ENCODE data around the gene CCDC60. TPM values are rescaled to one million over a fixed set of nuclear protein-coding genes. Genes with fewer than 3 reads are reported as not detected.

CCDC60 gene
- polyA plus RNA-seq, 4 donors, result 0.15 to 0.20 (median 0.19) TPM; not detected in 1

- no peak for DNase-seq (ENCODE audit: low read depth in 4 of 4, low spot score in 3 of 4)
Observed at GRCh38 chr12:119500209-119500608, 165.7 kb downstream of the CCDC60 start.

- DNase-seq (ENCODE audit: low read depth in 4 of 4, low spot score in 3 of 4), result no peak
Observed at GRCh38 chr12:119501052-119501451, 166.5 kb downstream of the CCDC60 start.

GRCh38 chr12:119505001-119505400, 170.5 kb downstream of the CCDC60 start:
- no peak for DNase-seq (ENCODE audit: low read depth in 4 of 4, low spot score in 3 of 4)

GRCh38 chr12:119512772-119513497, 178.4 kb downstream of the CCDC60 start:
- peak in 3 of 4 donors; percentile 30 to 36 (median 31) for DNase-seq (ENCODE audit: low read depth in 4 of 4, low spot score in 3 of 4)

GRCh38 chr12:119528241-119528640, 193.7 kb downstream of the CCDC60 start:
- peak in 3 of 4 donors; percentile 20 to 48 (median 28) for DNase-seq (ENCODE audit: low read depth in 4 of 4, low spot score in 3 of 4)

GRCh38 chr12:119540476-119540875, 205.9 kb downstream of the CCDC60 start:
- no peak for DNase-seq (ENCODE audit: low read depth in 4 of 4, low spot score in 3 of 4)

- peak; percentile 38 to 63 (median 50) for DNase-seq (ENCODE audit: low read depth in 4 of 4, low spot score in 3 of 4)
Observed at GRCh38 chr12:119544765-119545625, 210.5 kb downstream of the CCDC60 start.

- DNase-seq (ENCODE audit: low read depth in 4 of 4, low spot score in 3 of 4), result no peak
Observed at GRCh38 chr12:119546340-119546739, 211.8 kb downstream of the CCDC60 start.

GRCh38 chr12:119547001-119547400, 212.5 kb downstream of the CCDC60 start:
- no peak for DNase-seq (ENCODE audit: low read depth in 4 of 4, low spot score in 3 of 4)

- DNase-seq (ENCODE audit: low read depth in 4 of 4, low spot score in 3 of 4), result no peak
Observed at GRCh38 chr12:119556854-119557253, 222.3 kb downstream of the CCDC60 start.

- DNase-seq (ENCODE audit: low read depth in 4 of 4, low spot score in 3 of 4), result no peak
Observed at GRCh38 chr12:119565404-119565803, 230.9 kb downstream of the CCDC60 start.

GRCh38 chr12:119570771-119571170, 236.2 kb downstream of the CCDC60 start:
- DNase-seq (ENCODE audit: low read depth in 4 of 4, low spot score in 3 of 4), result no peak

- DNase-seq (ENCODE audit: low read depth in 4 of 4, low spot score in 3 of 4), result no peak
Observed at GRCh38 chr12:119573086-119573485, 238.6 kb downstream of the CCDC60 start.

- DNase-seq (ENCODE audit: low read depth in 4 of 4, low spot score in 3 of 4), result no peak
Observed at GRCh38 chr12:119574255-119574654, 239.7 kb downstream of the CCDC60 start.

GRCh38 chr12:119576118-119576810, 241.7 kb downstream of the CCDC60 start:
- DNase-seq (ENCODE audit: low read depth in 4 of 4, low spot score in 3 of 4), result no peak

- no peak for DNase-seq (ENCODE audit: low read depth in 4 of 4, low spot score in 3 of 4)
Observed at GRCh38 chr12:119576915-119577314, 242.4 kb downstream of the CCDC60 start.

- no peak for DNase-seq (ENCODE audit: low read depth in 4 of 4, low spot score in 3 of 4)
Observed at GRCh38 chr12:119578112-119578511, 243.6 kb downstream of the CCDC60 start.

GRCh38 chr12:119589097-119589496, 254.6 kb downstream of the CCDC60 start:
- no peak for DNase-seq (ENCODE audit: low read depth in 4 of 4, low spot score in 3 of 4)

GRCh38 chr12:119589634-119590033, 255.1 kb downstream of the CCDC60 start:
- DNase-seq (ENCODE audit: low read depth in 4 of 4, low spot score in 3 of 4), result no peak
